GM18873 (cell line): ENCODE measurements around the gene UBL7.

Experiments used
- ATAC-seq: cut with Tn5 transposase; IDR thresholded peaks from one replicate; pipeline ENCODE4 v1.9.1; 2021; ENCODE audit warnings: mild to moderate bottlenecking, moderate library complexity, moderate number of reproducible peaks; ENCODE audit not compliant: unreplicated experiment, low FRiP score

The UBL7 gene

GRCh38 chr15:74442604-74443003 lies 18.4 kb downstream of the UBL7 start:
- ATAC-seq, result no peak

DNA sequence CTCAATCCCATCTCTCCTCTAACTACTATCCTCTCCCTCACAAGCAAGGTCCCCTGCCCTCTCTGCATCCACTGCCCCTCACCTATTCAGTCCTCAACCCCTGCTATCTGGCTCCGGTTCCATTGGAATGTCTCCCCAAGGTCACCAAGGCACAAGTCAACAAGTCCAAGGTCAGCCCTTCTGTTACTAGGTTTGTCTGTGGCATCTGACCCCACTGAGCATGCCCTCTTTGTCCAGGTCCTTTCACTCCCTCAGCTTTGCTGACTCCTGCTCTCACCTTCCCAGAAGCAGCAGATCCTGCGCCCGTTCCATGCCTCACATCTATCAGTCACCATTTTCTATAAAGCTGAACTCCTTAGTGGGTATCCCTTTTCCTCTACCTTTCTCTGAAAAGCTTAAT lies 18.9 kb downstream of the UBL7 start:
- ATAC-seq, result no peak

- no peak for ATAC-seq
These were observed 19.6 kb downstream of the UBL7 start for GRCh38 chr15:74441248-74441941.

GRCh38 chr15:74438721-74439316 lies 22.1 kb downstream of the UBL7 start:
- ATAC-seq, result no peak

DNA sequence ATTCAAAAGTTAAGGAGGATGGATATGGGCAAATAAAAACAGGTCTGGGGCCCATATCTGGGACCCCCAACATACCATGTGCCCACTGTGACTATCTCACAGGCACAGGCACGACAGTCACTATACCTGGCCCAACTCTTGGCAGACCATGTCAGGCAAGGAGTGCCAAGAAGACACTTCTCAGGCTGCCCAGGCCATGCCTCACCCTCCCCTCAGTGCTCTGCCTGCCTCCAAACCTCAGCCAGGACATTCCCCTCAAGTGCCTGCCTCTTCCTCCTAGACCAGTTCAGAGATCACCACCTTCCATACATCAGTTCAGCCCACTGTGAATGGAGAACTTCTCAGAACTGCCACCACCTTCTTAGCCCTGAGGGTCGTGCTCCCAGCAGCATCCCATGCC lies 22.8 kb downstream of the UBL7 start:
- ATAC-seq, result no peak

DNA sequence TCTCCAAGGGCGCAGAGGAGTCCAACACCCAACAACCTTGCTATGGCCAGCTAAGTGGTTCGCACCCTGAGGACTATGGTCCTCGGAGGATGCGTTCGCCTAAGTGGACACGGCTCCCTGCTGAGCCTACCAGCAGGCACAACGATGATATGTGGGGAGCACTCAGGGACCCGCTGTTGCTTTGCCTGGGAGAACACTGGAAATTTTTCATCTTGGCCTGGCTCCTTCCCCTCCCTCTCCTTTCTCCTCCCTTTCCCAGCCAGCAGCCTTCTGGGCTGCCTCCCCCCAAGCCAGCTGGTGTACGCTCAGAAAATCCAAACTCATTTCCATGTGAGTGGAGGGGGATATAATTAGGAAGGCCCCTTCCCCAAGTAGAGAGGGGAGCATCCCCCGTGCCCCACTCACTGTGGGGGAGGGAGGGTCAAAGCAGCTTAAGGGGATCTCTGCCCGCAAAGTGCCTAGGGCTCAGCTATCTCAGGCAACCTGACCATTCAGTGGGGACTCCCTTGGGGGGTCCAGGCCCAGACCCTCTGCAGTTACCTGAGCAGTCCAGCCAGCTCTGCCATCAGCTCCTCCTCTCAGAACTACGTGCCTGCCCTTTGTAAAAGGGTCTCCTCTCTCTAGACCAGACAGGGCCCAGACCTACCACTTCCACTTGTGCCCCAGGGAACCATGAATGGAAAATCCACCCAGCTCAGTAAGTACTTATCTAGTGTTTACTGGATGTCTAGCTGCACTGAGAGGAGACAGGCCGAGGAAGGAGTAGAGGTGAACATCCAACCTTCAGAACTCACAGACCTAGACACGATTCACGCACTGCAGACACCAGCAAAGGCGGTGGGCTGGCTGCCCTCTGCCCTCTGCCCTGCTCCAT lies 26.5 kb downstream of the UBL7 start:
- no peak for ATAC-seq

GRCh38 chr15:74433592-74434262 lies 27.2 kb downstream of the UBL7 start, which contains the start of gene SEMA7A:
SEMA7A (minus strand) TSS chr15:74433958; CDS start chr15:74433918, 40 bp downstream.
- peak; percentile 42 for ATAC-seq

DNA sequence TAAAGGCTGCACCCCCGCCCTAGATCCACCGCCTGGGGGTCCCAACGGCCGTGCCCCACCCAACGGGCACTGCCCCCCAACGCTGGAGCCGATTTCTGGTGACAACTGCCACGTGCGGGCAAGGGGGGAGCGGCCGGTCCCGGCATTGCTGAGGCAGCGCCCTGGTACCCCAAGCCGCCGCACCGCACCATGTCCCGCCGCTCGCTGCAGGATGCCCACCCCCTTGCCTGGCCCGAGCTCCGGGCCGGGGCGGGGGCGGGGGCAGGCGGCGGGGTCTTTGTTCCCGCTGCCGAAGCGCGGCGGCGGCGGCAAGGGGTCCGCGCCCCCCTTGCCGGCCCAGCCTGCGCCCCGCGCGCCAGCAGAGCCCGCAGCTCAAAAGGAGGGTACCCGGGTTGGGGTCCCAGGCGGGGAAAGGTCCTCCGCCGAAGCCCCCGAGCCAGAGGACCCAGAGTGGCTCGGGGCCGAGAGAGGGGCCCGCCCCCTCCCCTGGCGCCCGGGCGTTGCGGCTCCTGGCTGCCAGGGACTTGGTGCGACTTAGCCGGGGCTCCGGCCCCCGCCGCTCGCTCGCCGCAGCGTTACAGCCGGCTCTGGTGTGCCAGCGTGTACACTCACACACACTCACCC lies 27.9 kb downstream of the UBL7 start:
- no peak for ATAC-seq

DNA sequence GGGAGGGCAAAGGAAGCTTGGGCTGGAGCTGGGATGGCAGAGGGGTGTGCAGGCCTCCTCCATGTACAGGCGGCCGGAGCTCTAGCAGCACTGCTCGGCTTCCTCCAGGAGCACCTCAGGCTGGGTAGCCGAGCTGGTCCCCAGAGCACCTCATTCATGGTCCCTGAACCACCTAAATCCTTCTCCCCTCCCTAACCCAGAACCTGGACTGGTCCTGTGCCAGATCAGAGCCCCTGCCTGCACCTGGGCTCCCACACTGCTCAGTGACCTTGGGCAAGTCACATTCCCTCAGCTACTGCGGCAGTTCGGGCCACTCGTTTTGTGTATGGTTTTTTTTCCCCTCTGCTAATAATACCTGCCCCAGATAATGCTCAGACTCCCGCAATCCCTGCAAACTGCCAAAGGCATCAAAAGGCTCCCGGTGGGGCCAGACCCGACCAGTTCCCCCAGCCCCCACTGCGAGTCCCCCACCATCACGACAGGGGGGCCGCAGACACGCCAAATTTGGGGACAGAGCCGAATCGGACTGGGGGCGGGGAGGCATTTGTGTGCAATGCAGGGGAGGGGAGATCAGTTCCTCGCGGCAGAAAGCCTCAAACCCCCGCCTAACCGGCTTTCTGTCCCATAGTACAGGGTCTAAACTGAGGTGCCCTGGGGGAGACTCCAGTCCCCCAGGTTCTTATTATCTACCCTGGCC lies 28.5 kb downstream of the UBL7 start:
- no peak for ATAC-seq

- no peak for ATAC-seq
These were observed 29.3 kb downstream of the UBL7 start for GRCh38 chr15:74431645-74432044.

DNA sequence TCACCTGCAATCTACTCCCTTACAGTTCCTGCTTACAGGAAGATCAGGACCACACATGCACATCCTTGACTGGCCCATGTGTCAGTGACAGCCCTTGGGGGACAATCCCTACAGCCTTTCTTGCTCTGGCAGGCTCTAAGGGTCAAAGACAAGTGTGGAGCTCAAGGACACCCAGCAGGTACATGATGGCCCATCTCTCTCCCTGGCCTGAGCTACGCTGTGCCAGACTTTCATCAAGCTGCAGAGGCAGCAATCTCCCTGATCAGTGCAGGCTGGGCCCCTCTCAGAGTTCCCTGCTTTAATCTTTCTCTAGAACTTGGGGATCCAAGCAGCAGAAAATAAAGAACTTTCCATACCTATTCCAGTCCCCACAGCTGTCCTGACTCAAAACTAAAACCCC lies 29.8 kb downstream of the UBL7 start:
- no peak for ATAC-seq

GRCh38 chr15:74430510-74430951 lies 30.4 kb downstream of the UBL7 start:
- no peak for ATAC-seq

GRCh38 chr15:74429781-74430400 lies 31.1 kb downstream of the UBL7 start:
- ATAC-seq, result no peak

DNA sequence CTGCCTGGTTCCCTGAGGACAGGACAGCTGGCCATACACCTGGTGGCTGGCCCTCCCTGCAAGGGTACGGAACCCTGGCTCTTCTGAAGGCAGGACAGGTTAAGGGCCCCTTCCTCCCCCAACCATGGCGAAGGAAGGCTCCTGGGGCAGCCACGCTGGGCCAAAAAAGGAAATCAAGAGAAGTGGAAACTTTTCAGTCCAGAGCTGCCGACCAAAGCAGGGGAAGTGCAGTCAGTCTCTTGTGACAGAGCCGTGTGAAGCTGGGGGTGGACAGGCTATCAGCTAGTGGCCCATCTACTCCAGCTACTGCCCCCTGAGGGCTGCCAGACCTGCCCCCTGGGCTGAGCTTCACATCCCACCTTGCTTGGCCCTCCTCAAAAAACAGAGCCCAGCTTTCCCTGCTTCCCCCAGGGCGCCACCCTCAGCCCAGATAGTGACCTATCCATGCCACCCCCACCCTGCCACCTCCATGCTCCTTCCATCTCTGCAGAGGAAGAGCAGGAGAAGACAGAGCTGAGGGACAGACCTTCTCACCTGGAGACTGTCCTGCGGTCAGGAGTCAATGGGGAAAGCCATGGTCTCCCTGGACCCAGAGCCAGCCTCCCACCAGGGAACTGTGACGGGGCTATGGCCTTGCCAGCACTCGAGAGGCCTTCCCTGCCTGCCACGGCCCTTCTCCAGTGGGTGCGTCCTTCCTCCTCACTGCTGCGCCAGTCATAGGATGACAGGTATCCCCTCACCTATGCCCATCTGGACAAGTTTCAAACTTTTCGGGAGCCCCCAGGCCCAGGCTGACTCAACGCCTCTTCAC lies 31.8 kb downstream of the UBL7 start:
- ATAC-seq, result no peak

- no peak for ATAC-seq
These were observed 32.5 kb downstream of the UBL7 start for GRCh38 chr15:74428442-74428787.

GRCh38 chr15:74427607-74428441 lies 33.1 kb downstream of the UBL7 start:
- no peak for ATAC-seq

DNA sequence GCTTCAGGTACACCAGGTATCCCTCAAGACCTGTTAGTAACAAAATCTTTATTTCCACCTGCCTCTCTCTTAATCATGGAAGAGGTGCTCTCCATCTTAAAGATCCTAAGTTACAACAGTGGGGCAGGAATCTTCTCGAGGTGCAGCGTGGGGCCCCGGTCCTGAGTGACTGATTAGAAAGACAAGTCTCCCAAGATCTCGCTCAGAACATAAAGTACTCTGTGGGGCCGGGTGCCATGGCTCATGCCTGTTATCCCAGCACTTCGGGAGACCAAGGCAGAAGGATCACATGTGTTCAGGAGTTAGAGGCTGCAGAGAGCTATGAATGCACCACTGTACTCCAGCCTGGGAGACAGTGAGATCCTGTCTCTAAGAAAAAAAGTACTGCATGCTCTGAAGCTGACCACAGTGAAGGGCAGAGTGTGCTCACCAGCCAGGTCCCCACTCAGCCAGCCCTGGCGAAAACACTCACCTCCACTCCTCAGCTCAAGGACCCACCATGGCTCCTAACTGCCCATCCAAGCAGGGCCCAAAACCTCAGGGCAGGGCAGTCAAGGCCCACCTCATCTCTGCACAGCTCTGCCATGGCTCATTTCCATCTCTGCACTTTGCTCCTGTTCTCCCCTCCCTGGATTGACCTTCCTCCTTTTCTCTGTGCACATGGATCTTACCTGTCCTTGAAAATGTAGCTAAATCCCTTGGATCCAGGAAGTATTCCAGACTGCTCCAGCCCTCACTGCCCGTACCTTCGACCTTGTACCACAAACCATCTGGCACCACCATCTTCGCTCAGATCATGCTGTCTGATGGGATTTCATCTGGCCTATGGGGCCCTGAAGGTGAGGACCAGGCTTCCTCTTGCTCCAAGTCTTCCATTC lies 34.3 kb downstream of the UBL7 start:
- ATAC-seq, result no peak
